HEK293 (cell line): Measurements from ENCODE around the gene ZNF552.

ENCODE experiments used
- CTCF ChIA-PET: fragments of 350-600 bp; formaldehyde crosslinking; extraction: SDS; loops from one replicate; lab custom pipeline; 2021; ENCODE audit warnings: antibody characterized with exemption; lab: Yijun Ruan, JAX
- POLR2A ChIA-PET: fragments of 300-600 bp; formaldehyde crosslinking; extraction: SDS; loops from one replicate; lab custom pipeline; 2020; ENCODE audit warnings: antibody characterized with exemption, inconsistent platforms; lab: Yijun Ruan, JAX
- H3K27ac ChIP-seq: fragments of 200-500 bp; sonication (Bioruptor generic); 2 replicates; pipeline ENCODE4 v1.5.1; 2014; ENCODE audit warnings: low read depth, low read length, control low read depth, inconsistent platforms; ENCODE audit errors: extremely low read depth
- H3K36me3 ChIP-seq, 2 experiments: fragments of 200-500 bp in 1 of 2; sonication (Bioruptor generic) in 1 of 2; 1 replicate in 1 of 2; 2 replicates in 1 of 2; pipeline ENCODE4 v1.5.1; 2014 to 2017; ENCODE audit warnings: inconsistent platforms in 2 of 2, low read length in 2 of 2; ENCODE audit not compliant: control insufficient read depth in 2 of 2, insufficient read depth in 1 of 2
- H3K4me1 ChIP-seq: fragments of 200-500 bp; sonication (Bioruptor generic); 2 replicates; pipeline ENCODE4 v1.5.1; 2014; ENCODE audit warnings: mild to moderate bottlenecking, low read length, inconsistent platforms; ENCODE audit not compliant: control insufficient read depth, insufficient read depth
- H3K4me3 ChIP-seq: 2 replicates; pipeline ENCODE4 v1.5.1; 2011; ENCODE audit warnings: low read depth, mild to moderate bottlenecking, control low read depth, low read length, moderate library complexity
- H3K9me3 ChIP-seq: fragments of 200-500 bp; sonication (Bioruptor generic); 2 replicates; pipeline ENCODE4 v1.5.1; 2014; ENCODE audit warnings: low read depth, low read length, inconsistent platforms; ENCODE audit not compliant: control insufficient read depth, insufficient read depth
- CTCF ChIP-seq: fragments of 450-650 bp; formaldehyde crosslinking; IDR thresholded peaks from 2 replicates; pipeline ENCODE4 v1.5.1; 2016; ENCODE audit warnings: missing biosample characterization, missing genetic modification characterization
- SCRT1 ChIP-seq: fragments of 450-650 bp; formaldehyde crosslinking; IDR thresholded peaks from 2 replicates; pipeline ENCODE4 v1.5.1; 2016; ENCODE audit warnings: missing biosample characterization, missing genetic modification characterization, borderline replicate concordance
- ZBTB21 ChIP-seq: fragments of 450-650 bp; formaldehyde crosslinking; IDR thresholded peaks from 2 replicates; pipeline ENCODE4 v1.5.1; 2017; ENCODE audit warnings: missing biosample characterization, missing genetic modification characterization
- ZNF114 ChIP-seq: fragments of 450-650 bp; formaldehyde crosslinking; IDR thresholded peaks from 2 replicates; pipeline ENCODE4 v1.5.0; 2017; ENCODE audit warnings: missing biosample characterization, missing genetic modification characterization
- ZNF24 ChIP-seq: fragments of 450-650 bp; formaldehyde crosslinking; IDR thresholded peaks from 2 replicates; pipeline ENCODE4 v1.5.1; 2016; ENCODE audit warnings: missing biosample characterization, missing genetic modification characterization
- ZNF26 ChIP-seq: fragments of 450-650 bp; formaldehyde crosslinking; IDR thresholded peaks from 2 replicates; pipeline ENCODE4 v1.5.1; 2016; ENCODE audit warnings: missing biosample characterization, missing genetic modification characterization
- ZNF362 ChIP-seq: fragments of 450-650 bp; formaldehyde crosslinking; IDR thresholded peaks from 2 replicates; pipeline ENCODE4 v1.5.1; 2016; ENCODE audit warnings: missing biosample characterization, missing genetic modification characterization
- ZNF501 ChIP-seq: fragments of 450-650 bp; formaldehyde crosslinking; IDR thresholded peaks from 2 replicates; pipeline ENCODE4 v1.5.1; 2016; ENCODE audit warnings: missing biosample characterization, missing genetic modification characterization
- ZNF596 ChIP-seq: fragments of 450-650 bp; IDR thresholded peaks from 2 replicates; pipeline ENCODE4 v1.5.0; 2018; ENCODE audit warnings: missing biosample characterization, mild to moderate bottlenecking, missing genetic modification characterization, moderate library complexity
- ZSCAN16 ChIP-seq: fragments of 450-650 bp; formaldehyde crosslinking; IDR thresholded peaks from 2 replicates; pipeline ENCODE4 v1.5.1; 2016; ENCODE audit warnings: missing biosample characterization, missing genetic modification characterization
- ZSCAN23 ChIP-seq: fragments of 450-650 bp; formaldehyde crosslinking; IDR thresholded peaks from 2 replicates; pipeline ENCODE4 v1.5.1; 2016; ENCODE audit warnings: missing biosample characterization, missing genetic modification characterization

ZNF552 gene

GRCh38 chr19:57816652-57817051 is 1.9 kb upstream of the ZNF552 start:
- ChIA-PET CTCF (no interaction called here), POLR2A (no interaction called here)
- no peaks in the 10 kb centered on the region for H3K9me3 ChIP-seq
- H3K4me1 ChIP-seq, result peaks cover 2% of the 10 kb centered on the region; the same call in 1 of the 2 replicates
- no peak overlapping the region for H3K4me3 ChIP-seq
- TF ChIP-seq ZNF501, result no peak
- TF ChIP-seq ZNF362 (tag by site-specific recombination), result 0 out of 2 replicates have a peak, but pooled peaks have one; percentile 18
- no peak overlapping the region for H3K27ac ChIP-seq
- H3K36me3 ChIP-seq, result peaks cover 11 to 21% of the 10 kb centered on the region in 2 experiments

- no peaks in the 10 kb centered on the region for H3K4me1 ChIP-seq
- H3K27ac ChIP-seq, result no peak overlapping the region; the same call in 1 of the 2 replicates
- H3K36me3 ChIP-seq, result peaks cover 13 to 14% of the 10 kb centered on the region in 2 experiments
- ChIA-PET POLR2A (interaction anchor here (0.6 to 2.0 kb wide), 18 partner anchors 11 to 452 kb away, joined by 3 to 11 read pairs (median 4); partner anchors contain the start of genes TRAPPC2B, ZNF274, ZNF417 and ZNF547), CTCF (interaction anchor here (0.7 kb wide), 1 partner anchor 13 kb away, joined by 3 read pairs; no protein-coding TSS in a partner anchor)
- H3K9me3 ChIP-seq, result no peaks in the 10 kb centered on the region
- 0 out of 2 replicates have a peak, but pooled peaks have one; percentile 0 for TF ChIP-seq CTCF (tag by site-specific recombination)
- TF ChIP-seq ZSCAN23 (tag by site-specific recombination), result no peak
- H3K4me3 ChIP-seq, result no peak overlapping the region
Observed at GRCh38 chr19:57815247-57816075, 748 bp upstream of the ZNF552 start.

- H3K36me3 ChIP-seq, result peaks cover 25% of the 10 kb centered on the region in 2 experiments
- CTCF ChIA-PET, result no interaction called here
- peak overlapping the region; percentile 87 for H3K4me3 ChIP-seq
- no peak for TF ChIP-seq ZNF114 (tag by site-specific recombination)
- no peak for TF ChIP-seq ZBTB21 (tag by site-specific recombination)
- no peak for TF ChIP-seq ZNF596 (tag by site-specific recombination)
- no peak for TF ChIP-seq ZSCAN16 (tag by site-specific recombination)
- no peak for TF ChIP-seq ZNF24
- no peak for TF ChIP-seq ZNF26
- TF ChIP-seq SCRT1 (tag by site-specific recombination), result peak; percentile 29; the same call in 1 of the 2 replicates
- TF ChIP-seq, all 188 proteins: peak for 1
- H3K4me1 ChIP-seq, result no peaks in the 10 kb centered on the region
- H3K27ac ChIP-seq, result peak overlapping the region; percentile 74; the same call in 1 of the 2 replicates
- no peaks in the 10 kb centered on the region for H3K9me3 ChIP-seq
- POLR2A ChIA-PET, result interaction anchor here (1.1 to 2.0 kb wide), 4 partner anchors 13 to 41 kb away, joined by 3 to 6 read pairs (median 4); no protein-coding TSS in a partner anchor
Observed at GRCh38 chr19:57813919-57814504, 701 bp downstream of the ZNF552 start.
